ENCODE data around the gene SRRM3.
"Not testable (repeated sequence)": the region's sequence is repeated elsewhere in the genome, so short reads cannot be mapped to it uniquely, and the experiment has no call there.

SRRM3 gene

DNA sequence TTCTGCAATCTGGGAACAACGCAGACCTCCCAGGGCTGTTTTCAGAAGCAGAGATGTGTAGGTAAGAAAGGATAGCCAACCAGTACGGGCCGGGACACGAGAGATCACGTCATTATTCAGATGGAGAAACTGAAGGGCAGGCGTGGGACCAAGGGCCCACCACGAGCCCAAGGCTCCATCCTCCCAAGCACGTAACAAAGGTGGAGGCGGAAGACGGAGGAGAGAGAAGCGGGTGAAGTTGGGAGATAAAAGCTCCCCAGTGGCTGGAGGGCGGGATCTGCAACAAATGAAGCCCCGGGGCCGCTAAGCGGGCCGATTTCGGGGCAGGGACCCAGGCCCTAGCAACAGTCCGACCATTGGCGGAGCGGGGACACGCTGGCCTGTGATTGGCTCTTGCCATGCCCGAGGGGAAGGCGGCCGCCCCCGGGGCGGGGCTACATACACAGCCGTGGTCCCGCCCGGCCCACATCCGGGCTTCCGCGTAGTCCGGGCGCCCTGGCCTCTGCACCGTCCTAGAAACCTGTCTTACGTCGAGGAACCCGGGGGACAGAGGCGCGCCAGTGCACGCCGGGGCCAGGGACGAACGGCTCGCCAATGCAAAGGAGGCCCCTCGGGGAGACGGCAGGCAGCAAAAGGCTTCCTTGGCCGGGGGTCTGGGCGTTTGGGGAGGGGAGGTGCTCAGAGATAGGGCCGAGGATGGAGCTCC lies 116.2 kb downstream of the SRRM3 start:
- DNase-seq = peak; percentile 90 to 99

DNA sequence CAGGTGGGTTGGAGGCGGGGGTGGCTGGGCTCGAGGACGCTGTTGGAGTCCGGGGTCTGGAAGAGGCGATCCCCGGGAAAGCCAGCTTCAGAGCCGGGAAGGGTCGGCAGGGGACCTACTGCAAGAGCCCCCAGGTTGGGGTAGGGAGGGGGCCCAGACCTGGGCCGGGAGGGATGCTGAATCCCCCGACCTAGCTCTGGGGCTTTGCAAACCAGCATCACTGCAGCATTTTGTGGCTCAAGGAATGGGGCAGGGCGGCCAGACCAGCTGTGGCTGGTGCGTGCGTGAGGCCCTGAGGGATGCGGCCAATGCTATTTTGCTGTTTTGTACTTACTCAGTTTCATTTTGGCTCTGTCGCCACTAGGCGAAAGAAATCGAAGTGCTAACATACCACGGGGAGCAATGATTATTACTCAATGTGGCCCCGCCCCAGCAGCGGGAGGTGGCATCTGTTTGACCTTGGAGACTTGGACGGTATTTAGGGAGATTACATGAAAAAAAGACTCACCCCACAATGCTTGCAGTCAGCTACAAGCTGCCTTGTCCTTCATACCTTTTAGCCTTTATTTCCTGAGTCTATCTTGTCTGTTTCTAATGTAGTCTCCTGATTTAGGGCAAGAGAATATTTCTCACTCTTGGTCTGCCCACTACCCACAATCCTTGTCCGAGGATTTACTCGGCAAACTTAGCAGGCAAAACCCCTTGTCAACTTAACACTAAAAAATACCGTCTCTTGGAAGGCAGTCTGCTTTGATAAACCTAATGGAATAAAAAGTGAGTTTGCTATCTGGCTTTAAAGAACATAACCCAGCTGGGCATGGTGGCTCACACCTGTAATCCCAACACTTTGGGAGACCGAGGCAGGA lies 117.0 kb downstream of the SRRM3 start:
- peak; percentile 28 to 74 for DNase-seq

DNA sequence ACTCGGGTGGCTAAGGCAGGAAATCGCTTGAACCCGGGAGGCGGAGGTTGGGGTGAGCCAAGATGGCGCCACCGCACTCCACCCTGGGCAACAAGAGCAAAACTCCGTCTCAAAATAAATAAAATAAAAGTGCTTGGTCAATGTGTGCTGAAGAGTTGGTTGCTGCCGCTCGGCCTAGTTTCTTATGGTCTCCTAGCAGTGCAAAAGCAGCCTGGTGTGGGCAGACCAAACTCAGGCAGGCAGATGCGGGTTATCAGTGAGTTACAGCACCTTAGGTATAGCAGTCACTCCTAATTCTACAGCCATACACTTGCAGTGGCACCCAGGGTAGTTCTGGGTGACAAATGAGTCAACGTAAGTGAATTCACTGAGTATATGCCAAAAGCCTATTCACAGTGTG lies 123.4 kb downstream of the SRRM3 start:
- no peak for DNase-seq

DNA sequence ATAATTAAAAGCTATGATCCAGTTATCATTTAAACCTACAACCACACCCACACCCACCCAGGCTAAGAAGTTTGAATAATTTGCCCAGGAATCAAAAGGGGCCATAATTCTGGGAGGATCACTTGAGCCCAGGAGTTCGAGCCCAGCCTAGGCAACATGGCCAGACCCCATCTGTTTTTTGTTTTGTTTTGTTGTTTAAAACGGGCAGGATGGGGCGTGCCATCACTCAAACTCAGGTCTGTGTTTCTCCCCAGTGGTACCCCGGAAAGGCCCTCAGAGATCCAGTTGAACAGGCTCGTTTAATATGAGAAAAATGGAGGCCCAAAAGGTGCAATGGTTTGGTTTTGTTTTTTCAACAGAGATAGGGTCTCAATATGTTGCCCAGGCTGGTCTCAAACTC lies 124.1 kb downstream of the SRRM3 start:
- no peak for DNase-seq

DNA sequence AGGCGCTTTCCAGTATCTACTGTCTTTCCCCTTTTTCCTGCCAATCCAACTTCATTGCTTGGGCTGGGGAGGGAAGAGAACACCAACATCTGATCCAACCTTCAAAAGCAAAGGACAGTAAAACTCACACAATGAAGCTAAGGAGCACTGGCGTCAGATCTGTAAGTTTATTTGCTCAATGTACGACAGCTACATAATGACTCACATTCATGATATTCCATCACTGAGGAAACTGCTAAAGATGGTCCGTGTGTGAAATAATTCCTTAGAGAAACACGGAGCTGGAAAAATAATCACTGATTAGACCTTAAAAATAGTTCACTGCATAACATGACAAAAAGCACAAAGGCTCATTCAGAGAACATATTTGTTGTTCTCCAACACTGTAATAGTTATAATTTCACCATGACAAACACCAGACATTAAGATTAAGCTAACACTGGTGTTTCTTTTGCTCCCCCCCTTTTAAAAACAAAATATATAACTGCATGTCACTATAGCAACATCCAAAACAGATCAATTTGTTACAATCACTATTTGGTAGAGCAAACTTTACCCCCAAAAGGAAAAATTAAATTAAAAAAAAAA lies 125.0 kb downstream of the SRRM3 start:
- no peak for DNase-seq

DNA sequence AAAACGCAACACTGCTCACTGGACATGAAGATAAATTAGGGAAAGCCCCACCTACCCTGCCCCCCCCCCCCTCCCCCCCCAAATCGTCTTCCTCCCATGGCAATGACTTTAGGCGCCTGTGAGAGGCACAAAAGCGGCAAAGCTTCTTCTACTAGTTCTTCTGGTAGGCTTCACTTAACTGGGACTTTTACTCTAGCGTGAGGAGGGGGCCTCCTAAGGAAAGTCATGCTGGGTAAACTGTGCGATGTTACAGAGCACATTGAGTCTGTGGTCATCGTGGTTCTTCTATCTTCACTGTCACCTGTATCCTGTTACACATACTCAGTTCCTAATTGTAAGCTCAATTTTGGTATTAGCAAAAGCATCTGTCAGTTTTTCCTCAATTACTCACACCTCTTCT lies 125.9 kb downstream of the SRRM3 start:
- DNase-seq = no peak

DNA sequence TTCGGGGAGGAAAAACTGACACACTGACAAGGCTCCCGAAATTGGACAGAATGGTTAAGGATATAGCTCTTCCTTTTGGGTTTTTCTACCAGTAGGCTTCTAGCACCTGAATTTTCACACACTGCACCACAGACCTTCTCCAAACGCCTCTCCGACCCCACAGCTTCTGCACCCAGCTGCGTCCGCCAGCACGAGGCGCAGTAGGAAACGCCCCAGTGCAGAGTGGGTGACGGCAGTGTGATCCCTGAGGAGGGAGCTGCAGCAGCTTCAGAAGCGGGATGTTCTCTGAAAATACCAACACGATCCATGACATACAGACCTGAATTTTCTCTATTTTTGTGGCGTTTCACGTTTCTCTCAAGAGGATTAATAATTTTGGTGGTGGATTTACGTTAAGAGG lies 126.7 kb downstream of the SRRM3 start:
- no peak for DNase-seq

DNA sequence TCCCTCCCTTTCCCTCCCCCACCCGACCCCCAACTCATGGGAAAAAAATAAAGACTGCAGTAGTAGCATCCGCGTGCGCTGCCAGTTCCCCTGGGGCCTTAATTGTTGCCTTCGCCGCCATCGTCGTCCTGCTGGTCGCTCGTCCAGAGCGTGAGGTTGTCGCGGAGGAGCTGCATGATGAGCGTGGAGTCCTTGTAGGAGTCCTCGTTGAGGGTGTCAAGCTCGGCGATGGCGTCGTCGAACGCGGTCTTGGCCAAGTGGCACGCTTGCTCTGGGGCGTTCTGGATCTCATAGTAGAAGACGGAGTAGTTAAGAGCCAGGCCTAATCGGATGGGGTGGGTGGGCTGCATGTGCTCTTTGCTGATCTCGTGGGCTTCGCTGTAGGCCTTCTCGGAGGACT lies 127.8 kb downstream of the SRRM3 start:
- DNase-seq = no peak

DNA sequence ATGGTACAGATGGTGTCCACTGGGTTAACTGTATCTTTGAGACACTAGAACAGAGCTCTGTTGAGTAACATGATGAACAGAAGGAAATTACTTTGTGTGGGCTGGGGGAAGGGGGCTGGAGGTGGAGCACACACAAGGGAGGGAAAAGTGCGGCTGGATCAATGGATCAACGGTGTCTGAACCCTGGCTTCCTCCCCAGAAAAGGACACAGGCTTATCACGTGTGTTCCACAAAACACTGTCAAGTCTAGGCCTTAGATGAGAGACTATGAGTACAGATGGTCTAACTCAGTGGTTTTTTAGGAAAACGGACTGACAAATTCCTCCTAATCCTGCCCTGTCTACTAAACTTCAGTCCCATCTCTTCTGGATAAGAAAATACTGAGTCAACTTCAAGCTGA lies 128.6 kb downstream of the SRRM3 start:
- DNase-seq = no peak

DNA sequence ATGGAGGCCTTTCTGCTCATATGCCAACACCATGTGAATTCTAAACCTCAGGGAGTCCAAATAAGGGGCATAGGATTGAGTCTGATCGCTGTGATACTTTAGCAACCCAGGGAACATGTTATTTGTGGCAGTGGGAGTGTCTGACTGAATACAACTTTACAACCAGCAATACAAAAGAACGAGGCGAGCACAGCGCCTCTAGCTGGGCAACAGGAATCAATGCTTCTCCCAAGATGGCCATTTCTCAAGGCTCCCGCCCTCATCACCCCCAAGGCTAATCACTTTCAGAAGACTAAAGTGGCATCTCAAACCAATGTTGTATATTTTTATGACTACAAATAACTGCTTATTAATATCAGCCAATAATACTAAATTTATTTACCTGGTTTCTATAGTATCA lies 129.0 kb downstream of the SRRM3 start:
- DNase-seq = no peak

DNA sequence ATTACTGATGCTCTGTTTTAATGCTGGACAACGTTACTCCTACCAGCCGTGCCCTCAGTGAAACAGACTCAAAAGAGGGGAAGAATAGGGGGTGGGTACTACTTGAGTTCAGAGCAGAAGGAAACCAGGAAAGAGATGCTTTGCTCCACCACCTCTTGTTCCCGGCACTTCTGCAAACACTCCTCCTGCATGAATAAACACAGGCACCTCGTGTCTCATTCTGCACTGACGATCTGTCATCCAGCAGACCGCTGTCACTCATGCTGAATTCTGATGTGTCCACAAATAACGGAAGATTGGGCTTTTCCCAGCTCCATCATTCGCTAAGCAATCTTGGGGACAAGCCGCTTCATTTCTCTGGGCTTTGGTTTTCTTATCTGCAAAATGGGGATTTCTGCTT lies 130.4 kb downstream of the SRRM3 start:
- DNase-seq = no peak

DNA sequence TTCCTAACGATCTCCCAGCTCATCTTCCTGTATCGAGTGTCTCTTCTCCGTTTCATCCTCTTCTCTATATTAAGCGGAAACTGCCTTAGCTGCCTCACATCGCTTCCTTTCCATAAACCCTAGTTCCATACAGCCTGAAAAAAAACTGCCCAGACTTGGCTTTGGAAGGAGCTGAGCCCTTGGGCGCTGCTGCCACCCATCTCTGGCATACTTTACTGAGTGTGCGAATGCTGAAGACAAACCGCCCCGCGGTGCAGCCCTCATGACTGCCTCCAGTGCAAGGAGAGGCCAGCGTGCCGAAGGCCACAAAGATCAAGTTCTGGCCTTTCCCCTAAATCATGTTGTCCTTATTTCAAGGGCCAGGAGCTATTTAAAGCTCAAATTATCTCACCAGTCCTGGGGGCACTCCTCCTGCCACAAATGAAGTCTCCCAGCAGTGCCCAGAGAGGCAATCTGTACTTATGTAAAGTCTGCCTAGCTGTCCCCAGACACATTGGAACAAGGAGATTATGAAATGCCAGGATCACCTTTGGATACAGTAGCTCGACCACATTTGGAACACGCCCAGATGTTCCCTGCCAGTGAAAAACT lies 131.9 kb downstream of the SRRM3 start:
- no peak for DNase-seq

DNA sequence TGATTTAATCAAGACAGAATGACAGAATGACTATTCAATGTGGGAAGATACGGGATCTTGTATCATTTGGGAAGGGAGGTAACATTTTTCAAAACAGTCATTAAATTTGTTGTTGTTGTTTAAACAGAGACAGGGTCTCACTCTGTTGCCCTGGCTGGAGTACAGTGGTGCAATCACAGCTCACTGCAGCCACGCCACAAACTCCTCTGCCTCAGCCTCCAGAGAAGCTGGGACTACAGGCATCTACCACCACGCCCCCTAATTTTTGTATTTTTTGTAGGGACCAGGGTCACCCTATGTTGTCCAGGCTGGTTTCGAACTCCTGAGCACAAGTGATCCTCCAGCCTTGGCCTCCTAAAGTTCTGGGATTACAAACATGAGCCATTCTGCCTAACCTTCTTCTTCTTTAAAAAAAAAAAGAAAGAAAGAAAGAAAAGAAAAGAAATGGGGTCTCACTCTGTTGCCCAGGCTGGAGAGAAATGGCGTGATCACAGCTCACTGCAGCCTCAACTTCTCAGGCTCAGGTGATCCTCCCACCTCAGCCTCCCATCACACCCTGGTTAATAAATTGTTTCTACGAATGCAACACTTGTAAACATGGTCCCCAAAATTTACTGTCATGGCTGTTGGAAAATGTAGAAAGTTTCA lies 132.7 kb downstream of the SRRM3 start:
- no peak for DNase-seq

DNA sequence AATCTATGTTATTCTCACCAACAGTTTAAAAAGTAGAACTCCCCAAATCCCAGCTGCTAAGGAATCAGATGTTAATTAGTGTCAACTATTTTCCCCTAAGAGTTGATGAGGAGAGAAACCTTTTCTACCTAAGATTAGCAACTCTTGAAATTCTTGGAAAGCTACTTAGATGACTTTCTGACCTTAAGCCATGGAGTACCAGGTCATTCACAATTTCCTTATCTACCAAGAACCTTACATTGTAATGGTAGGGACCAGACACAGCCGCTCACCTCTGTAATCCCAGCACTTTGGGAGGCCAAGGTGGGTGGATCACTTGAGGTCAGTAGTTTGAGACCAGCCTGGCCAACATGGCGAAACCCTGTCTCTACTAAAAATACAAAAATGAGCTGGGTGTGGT lies 133.7 kb downstream of the SRRM3 start:
- DNase-seq = not testable (repeated sequence)

DNA sequence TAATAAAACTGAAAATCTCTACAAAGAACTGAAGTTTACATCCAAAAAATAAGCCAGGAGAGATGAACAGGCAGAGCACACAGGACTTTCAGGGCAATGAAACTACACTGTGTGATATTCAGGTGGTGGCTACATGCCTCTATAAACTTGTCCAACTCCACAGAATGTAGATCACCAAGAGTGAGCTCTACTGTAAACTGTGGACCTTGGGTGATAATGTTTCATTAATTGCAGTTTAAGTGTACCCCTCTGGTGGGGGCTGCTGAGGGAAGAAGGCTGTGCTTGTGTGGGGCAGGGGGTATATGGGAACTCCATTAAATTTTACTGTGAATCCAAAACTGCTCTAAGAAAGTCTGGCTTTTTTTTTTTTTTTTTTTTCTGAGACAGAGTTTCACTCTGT lies 134.4 kb downstream of the SRRM3 start:
- no peak for DNase-seq

All from NCI-H526 (cell line).